Measurements from ENCODE around the gene LRRC75A.

Gene LRRC75A

DNA sequence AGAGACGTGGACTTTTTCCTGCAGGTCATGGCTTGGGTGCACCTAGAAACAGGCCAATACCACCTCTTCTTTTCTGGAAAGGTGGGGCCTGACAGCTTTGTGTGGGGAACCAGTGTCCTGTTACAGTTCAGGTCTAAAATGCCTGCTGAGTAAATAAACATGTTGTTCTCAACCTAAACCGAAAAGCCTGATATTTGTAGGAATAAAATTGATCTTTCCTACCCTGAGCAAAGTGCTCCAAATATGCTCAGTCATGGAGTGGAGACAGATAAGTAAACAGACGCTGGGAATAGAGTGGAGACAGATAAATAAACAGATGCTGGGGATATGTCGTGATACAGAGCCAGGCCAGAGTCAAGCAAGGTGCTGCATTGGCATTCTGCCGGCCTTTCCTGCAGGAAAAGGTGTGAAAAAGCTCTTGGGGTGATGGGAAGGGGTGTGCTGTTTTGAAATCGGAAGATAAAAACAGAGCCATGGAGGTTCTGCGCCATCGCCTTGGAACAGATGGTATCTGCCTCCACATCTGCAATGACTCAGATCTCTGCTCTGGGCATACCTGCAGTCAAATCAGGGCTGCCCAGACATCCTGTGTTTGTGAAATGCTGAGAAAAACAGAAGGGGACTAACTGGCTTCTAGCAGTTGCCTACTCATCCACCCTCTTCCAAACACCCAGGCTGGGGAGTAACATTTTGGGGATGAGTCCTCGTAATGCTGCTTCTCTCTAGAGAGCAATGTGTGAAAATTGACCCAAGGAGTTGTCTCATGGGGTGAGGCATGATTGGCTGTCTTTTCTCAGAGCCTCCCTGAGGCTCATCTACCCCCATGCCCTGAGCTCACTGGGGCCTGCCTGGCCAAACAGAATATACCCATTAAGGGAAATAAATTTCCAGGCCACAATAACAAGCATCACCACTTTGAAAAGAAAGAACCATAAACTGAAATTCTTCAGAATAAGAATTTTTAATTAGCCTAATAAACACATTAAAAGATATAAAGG, 93.4 kb downstream of the LRRC75A start:
- TF ChIP-seq FOXM1 (IDR thresholded peaks at IDR 0.05; ENCODE audit: borderline replicate concordance, low read depth) = no peak
- no peak for TF ChIP-seq EGR1 (IDR thresholded peaks at IDR 0.05)
- no peak for TF ChIP-seq TCF12 (IDR thresholded peaks at IDR 0.05; ENCODE audit: low read depth)
- TF ChIP-seq, protein P1, sequence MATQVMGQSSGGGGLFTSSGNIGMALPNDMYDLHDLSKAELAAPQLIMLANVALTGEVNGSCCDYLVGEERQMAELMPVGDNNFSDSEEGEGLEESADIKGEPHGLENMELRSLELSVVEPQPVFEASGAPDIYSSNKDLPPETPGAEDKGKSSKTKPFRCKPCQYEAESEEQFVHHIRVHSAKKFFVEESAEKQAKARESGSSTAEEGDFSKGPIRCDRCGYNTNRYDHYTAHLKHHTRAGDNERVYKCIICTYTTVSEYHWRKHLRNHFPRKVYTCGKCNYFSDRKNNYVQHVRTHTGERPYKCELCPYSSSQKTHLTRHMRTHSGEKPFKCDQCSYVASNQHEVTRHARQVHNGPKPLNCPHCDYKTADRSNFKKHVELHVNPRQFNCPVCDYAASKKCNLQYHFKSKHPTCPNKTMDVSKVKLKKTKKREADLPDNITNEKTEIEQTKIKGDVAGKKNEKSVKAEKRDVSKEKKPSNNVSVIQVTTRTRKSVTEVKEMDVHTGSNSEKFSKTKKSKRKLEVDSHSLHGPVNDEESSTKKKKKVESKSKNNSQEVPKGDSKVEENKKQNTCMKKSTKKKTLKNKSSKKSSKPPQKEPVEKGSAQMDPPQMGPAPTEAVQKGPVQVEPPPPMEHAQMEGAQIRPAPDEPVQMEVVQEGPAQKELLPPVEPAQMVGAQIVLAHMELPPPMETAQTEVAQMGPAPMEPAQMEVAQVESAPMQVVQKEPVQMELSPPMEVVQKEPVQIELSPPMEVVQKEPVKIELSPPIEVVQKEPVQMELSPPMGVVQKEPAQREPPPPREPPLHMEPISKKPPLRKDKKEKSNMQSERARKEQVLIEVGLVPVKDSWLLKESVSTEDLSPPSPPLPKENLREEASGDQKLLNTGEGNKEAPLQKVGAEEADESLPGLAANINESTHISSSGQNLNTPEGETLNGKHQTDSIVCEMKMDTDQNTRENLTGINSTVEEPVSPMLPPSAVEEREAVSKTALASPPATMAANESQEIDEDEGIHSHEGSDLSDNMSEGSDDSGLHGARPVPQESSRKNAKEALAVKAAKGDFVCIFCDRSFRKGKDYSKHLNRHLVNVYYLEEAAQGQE (IDR thresholded peaks at IDR 0.05; ENCODE audit: low read depth) = no peak
- no peak for TF ChIP-seq CREB1 (IDR thresholded peaks at IDR 0.05; ENCODE audit: low read depth)
- TF ChIP-seq, protein P2, sequence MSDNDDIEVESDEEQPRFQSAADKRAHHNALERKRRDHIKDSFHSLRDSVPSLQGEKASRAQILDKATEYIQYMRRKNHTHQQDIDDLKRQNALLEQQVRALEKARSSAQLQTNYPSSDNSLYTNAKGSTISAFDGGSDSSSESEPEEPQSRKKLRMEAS (IDR thresholded peaks at IDR 0.05) = no peak
- TF ChIP-seq EP300 (IDR thresholded peaks at IDR 0.05; ENCODE audit: borderline replicate concordance) = no peak
- TF ChIP-seq NFIC (IDR thresholded peaks at IDR 0.05) = no peak
- no peak for TF ChIP-seq ZBTB7A (IDR thresholded peaks at IDR 0.05; ENCODE audit: low read depth)
- TF ChIP-seq TEAD4 (IDR thresholded peaks at IDR 0.05) = no peak
- no peak for TF ChIP-seq YY1 (IDR thresholded peaks at IDR 0.05; ENCODE audit: low read depth)
- TF ChIP-seq, protein P3, sequence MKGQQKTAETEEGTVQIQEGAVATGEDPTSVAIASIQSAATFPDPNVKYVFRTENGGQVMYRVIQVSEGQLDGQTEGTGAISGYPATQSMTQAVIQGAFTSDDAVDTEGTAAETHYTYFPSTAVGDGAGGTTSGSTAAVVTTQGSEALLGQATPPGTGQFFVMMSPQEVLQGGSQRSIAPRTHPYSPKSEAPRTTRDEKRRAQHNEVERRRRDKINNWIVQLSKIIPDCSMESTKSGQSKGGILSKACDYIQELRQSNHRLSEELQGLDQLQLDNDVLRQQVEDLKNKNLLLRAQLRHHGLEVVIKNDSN (IDR thresholded peaks at IDR 0.05) = no peak
- TF ChIP-seq RAD21 (IDR thresholded peaks at IDR 0.05; ENCODE audit: low read depth) = no peak
- TF ChIP-seq CEBPB (IDR thresholded peaks at IDR 0.05) = no peak
- TF ChIP-seq TAF1 (IDR thresholded peaks at IDR 0.05; ENCODE audit: low read depth) = no peak

All from Ishikawa (cell line).